ENCODE results near the gene AMN1. TPM values are rescaled to one million over a fixed set of nuclear protein-coding genes. Genes with fewer than 3 reads are reported as not detected.

AMN1 gene
- total RNA-seq, 1 experiment from 2014 or later: 26.9 TPM

- no TSS peak for BruUV-seq (replicated peaks)
- ChIA-PET RAD21 (ENCODE audit: low non-redundant PET in 1 of 2, low total read pairs in 2 of 2, uncharacterized antibody in 2 of 2, unreplicated experiment in 2 of 2) (no interaction called here), POLR2A (no interaction called here), CTCF (no interaction called here)
- DNase-seq (ENCODE audit: low read depth, low spot score) (no peak), ATAC-seq (no peak)
- H3K27me3 ChIP-seq (ENCODE audit: insufficient read depth, low read length): no peaks in the 10 kb centered on the region
- no peaks in the 10 kb centered on the region for H3K79me2 ChIP-seq (ENCODE audit: insufficient read depth, low read length)
- no peaks in the 10 kb centered on the region for H4K20me1 ChIP-seq (ENCODE audit: insufficient read depth)
- H3K4me1 ChIP-seq (ENCODE audit: control insufficient read depth in 1 of 2, insufficient read depth in 2 of 2, low read length in 2 of 2): peaks cover 10 to 15% of the 10 kb centered on the region in 2 experiments; a peak in 3 of 4 replicates
- H3K9me2 ChIP-seq (ENCODE audit: insufficient read depth): no peaks in the 10 kb centered on the region
- no peak overlapping the region for H2AFZ ChIP-seq (ENCODE audit: low read depth, low read length, poor library complexity, severe bottlenecking)
- no peak for TF ChIP-seq POLR2AphosphoS5 (IDR thresholded peaks at IDR 0.05; ENCODE audit: low read depth, low read length)
- TF ChIP-seq SIN3A (IDR thresholded peaks at IDR 0.05; ENCODE audit: low read depth): no peak
- no peak for TF ChIP-seq CEBPB (IDR thresholded peaks at IDR 0.05; ENCODE audit: low read depth)
- TF ChIP-seq REST (IDR thresholded peaks at IDR 0.05; ENCODE audit: low read depth): no peak
- TF ChIP-seq ATF3 (IDR thresholded peaks at IDR 0.05): no peak
- TF ChIP-seq TCF7L2 (IDR thresholded peaks at IDR 0.05; ENCODE audit: borderline replicate concordance, extremely low read depth, insufficient read depth, insufficient read length): no peak
- no peak for TF ChIP-seq FOSL1 (IDR thresholded peaks at IDR 0.05; ENCODE audit: low read depth)
- no peak for TF ChIP-seq EGR1 (IDR thresholded peaks at IDR 0.05; ENCODE audit: low read depth)
- TF ChIP-seq MAX (IDR thresholded peaks at IDR 0.05): no peak
- no peak for TF ChIP-seq ZNF274 (IDR thresholded peaks at IDR 0.05; ENCODE audit: low read depth, low read length)
- no peak for TF ChIP-seq ELF1 (IDR thresholded peaks at IDR 0.05; ENCODE audit: borderline replicate concordance, low read depth)
- no peak for TF ChIP-seq RAD21 (IDR thresholded peaks at IDR 0.05; ENCODE audit: low read depth)
- TF ChIP-seq EZH2 (IDR thresholded peaks at IDR 0.05): no peak
- TF ChIP-seq ZBTB33 (IDR thresholded peaks at IDR 0.05; ENCODE audit: extremely low read depth, insufficient replicate concordance, low read length): no peak
- TF ChIP-seq CTCF (IDR thresholded peaks at IDR 0.05 in 2 of 3, conservative IDR thresholded peaks at IDR 0.05 in 1 of 3; ENCODE audit: borderline replicate concordance in 1 of 3, insufficient read depth in 1 of 3, low read depth in 2 of 3, low read length in 2 of 3): no peak
- no peak for TF ChIP-seq JUND (IDR thresholded peaks at IDR 0.05)
- H3K4me3 ChIP-seq (replicated peaks in 1 of 2; ENCODE audit: low read depth in 1 of 2, low read length in 2 of 2): no peak overlapping the region
- H3K9me3 ChIP-seq (ENCODE audit: control insufficient read depth in 1 of 2, insufficient read depth in 1 of 2, low read depth in 1 of 2, low read length in 2 of 2): 0 out of 4 replicates have a peak, but pooled peaks cover 0 to 3% of the 10 kb centered on the region in 2 experiments
- no peak overlapping the region for H3K27ac ChIP-seq (ENCODE audit: low read depth, low read length)
- no peaks in the 10 kb centered on the region for H3K36me3 ChIP-seq (ENCODE audit: control insufficient read depth in 1 of 2, insufficient read depth in 2 of 2, low read length in 2 of 2)
- no peak overlapping the region for H3K9ac ChIP-seq (ENCODE audit: low read length)
- no peak overlapping the region for H3K4me2 ChIP-seq (ENCODE audit: low read length)
- intact Hi-C loops (cut with micrococcal nuclease): no loop called here
These were observed 66.5 kb downstream of the AMN1 start for GRCh38 chr12:31662176-31662849.
